Measurements from ENCODE around the gene NFRKB. TPM values are rescaled to one million over a fixed set of nuclear protein-coding genes. Genes with fewer than 3 reads are reported as not detected.

NFRKB gene
- total RNA-seq, 2 donors from 2014 or later: 29.6 to 34.8 TPM

GRCh38 chr11:129928923-129929692 is 33.7 kb upstream of the NFRKB start:
- peak overlapping the region; percentile 66 for H3K27ac Mint-ChIP-seq
- DNase-seq (no peak), ATAC-seq (replicated peaks in 1 of 2) (no peak)
- no peaks in the 10 kb centered on the region for H3K4me1 Mint-ChIP-seq (ENCODE audit: low read depth)
- no peaks in the 10 kb centered on the region for H3K27me3 Mint-ChIP-seq (ENCODE audit: low read depth)
- H3K9me3 Mint-ChIP-seq: no peaks in the 10 kb centered on the region
- peaks cover 0 to 6% of the 10 kb centered on the region in 2 donors for H3K36me3 Mint-ChIP-seq (ENCODE audit: insufficient read depth in 2 of 2)
- H3K4me3 Mint-ChIP-seq: no peak overlapping the region

GRCh38 chr11:129922674-129923073 is 27.3 kb upstream of the NFRKB start:
- H3K4me1 Mint-ChIP-seq (ENCODE audit: low read depth): peaks cover 9% of the 10 kb centered on the region
- DNase-seq (no peak), ATAC-seq (replicated peaks in 1 of 2) (no peak)
- peaks cover 0 to 7% of the 10 kb centered on the region in 2 donors for H3K36me3 Mint-ChIP-seq (ENCODE audit: insufficient read depth in 2 of 2)
- H3K9me3 Mint-ChIP-seq: no peaks in the 10 kb centered on the region
- no peak overlapping the region for H3K27ac Mint-ChIP-seq
- no peak overlapping the region for H3K4me3 Mint-ChIP-seq
- no peaks in the 10 kb centered on the region for H3K27me3 Mint-ChIP-seq (ENCODE audit: low read depth)

- Mint-ChIP-seq H3K36me3 (ENCODE audit: insufficient read depth in 2 of 2) (peaks cover 0 to 7% of the 10 kb centered on the region in 2 donors), H3K9me3 (no peaks in the 10 kb centered on the region), H3K4me1 (ENCODE audit: low read depth) (peaks cover 7% of the 10 kb centered on the region)
These were observed 23.0 kb upstream of the NFRKB start for GRCh38 chr11:129918361-129918760.

GRCh38 chr11:129917231-129917630 is 21.9 kb upstream of the NFRKB start:
- H3K27me3 Mint-ChIP-seq (ENCODE audit: low read depth): no peaks in the 10 kb centered on the region
- H3K27ac Mint-ChIP-seq: no peak overlapping the region
- DNase-seq (no peak), ATAC-seq (replicated peaks in 1 of 2) (no peak)
- peaks cover 4% of the 10 kb centered on the region for H3K4me1 Mint-ChIP-seq (ENCODE audit: low read depth)
- H3K4me3 Mint-ChIP-seq: no peak overlapping the region
- no peaks in the 10 kb centered on the region for H3K9me3 Mint-ChIP-seq
- peaks cover 0 to 1% of the 10 kb centered on the region in 2 donors for H3K36me3 Mint-ChIP-seq (ENCODE audit: insufficient read depth in 2 of 2)

More at GRCh38 chr11:129918361-129918760, 23.0 kb upstream of the NFRKB start:
- ATAC-seq (replicated peaks in 1 of 2) (no peak), DNase-seq (no peak)
- no peaks in the 10 kb centered on the region for H3K27me3 Mint-ChIP-seq (ENCODE audit: low read depth)
- H3K27ac Mint-ChIP-seq: no peak overlapping the region
- H3K4me3 Mint-ChIP-seq: no peak overlapping the region

GRCh38 chr11:129911298-129911697 is 15.9 kb upstream of the NFRKB start:
- Mint-ChIP-seq H3K36me3 (ENCODE audit: insufficient read depth in 2 of 2) (peaks cover 0 to 6% of the 10 kb centered on the region in 2 donors), H3K9me3 (no peaks in the 10 kb centered on the region), H3K27ac (peak overlapping the region; percentile 78), H3K4me3 (peak overlapping the region in 1 of 2 donors; percentile 1), H3K27me3 (ENCODE audit: low read depth) (no peaks in the 10 kb centered on the region), H3K4me1 (ENCODE audit: low read depth) (peaks cover 7% of the 10 kb centered on the region)
- ATAC-seq (replicated peaks in 1 of 2): no peak
- no peak for DNase-seq

- DNase-seq (no peak), ATAC-seq (replicated peaks in 1 of 2) (no peak)
- peaks cover 7% of the 10 kb centered on the region for H3K4me1 Mint-ChIP-seq (ENCODE audit: low read depth)
- no peak overlapping the region for H3K27ac Mint-ChIP-seq
- H3K36me3 Mint-ChIP-seq (ENCODE audit: insufficient read depth in 2 of 2): peaks cover 0 to 7% of the 10 kb centered on the region in 2 donors
- H3K9me3 Mint-ChIP-seq: no peaks in the 10 kb centered on the region
- no peaks in the 10 kb centered on the region for H3K27me3 Mint-ChIP-seq (ENCODE audit: low read depth)
- no peak overlapping the region for H3K4me3 Mint-ChIP-seq
These were observed 15.0 kb upstream of the NFRKB start for GRCh38 chr11:129910360-129910759.

GRCh38 chr11:129905402-129905801 is 10.0 kb upstream of the NFRKB start:
- H3K27me3 Mint-ChIP-seq (ENCODE audit: low read depth): no peaks in the 10 kb centered on the region
- peaks cover 0 to 13% of the 10 kb centered on the region in 2 donors for H3K36me3 Mint-ChIP-seq (ENCODE audit: insufficient read depth in 2 of 2)
- H3K4me3 Mint-ChIP-seq: no peak overlapping the region
- no peaks in the 10 kb centered on the region for H3K4me1 Mint-ChIP-seq (ENCODE audit: low read depth)
- ATAC-seq (replicated peaks in 1 of 2) (no peak), DNase-seq (no peak)
- H3K9me3 Mint-ChIP-seq: no peaks in the 10 kb centered on the region
- no peak overlapping the region for H3K27ac Mint-ChIP-seq

- H3K9me3 Mint-ChIP-seq: no peaks in the 10 kb centered on the region
- no peaks in the 10 kb centered on the region for H3K27me3 Mint-ChIP-seq (ENCODE audit: low read depth)
- peak overlapping the region; percentile 74 for H3K27ac Mint-ChIP-seq
- peak overlapping the region; percentile 92 to 93 for H3K4me3 Mint-ChIP-seq
- peaks cover 0 to 11% of the 10 kb centered on the region in 2 donors for H3K36me3 Mint-ChIP-seq (ENCODE audit: insufficient read depth in 2 of 2)
- no peak for ATAC-seq (replicated peaks in 1 of 2)
- no peak for DNase-seq
- peaks cover 36% of the 10 kb centered on the region for H3K4me1 Mint-ChIP-seq (ENCODE audit: low read depth)
These were observed 684 bp upstream of the NFRKB start for GRCh38 chr11:129896062-129896461.

GRCh38 chr11:129894278-129895125 is 876 bp downstream of the NFRKB start:
- ATAC-seq (replicated peaks in 1 of 2): peak in 1 of 2 donors; percentile 10
- peaks cover 45% of the 10 kb centered on the region for H3K4me1 Mint-ChIP-seq (ENCODE audit: low read depth)
- H3K4me3 Mint-ChIP-seq: peak overlapping the region; percentile 92 to 93
- no peaks in the 10 kb centered on the region for H3K27me3 Mint-ChIP-seq (ENCODE audit: low read depth)
- peak in 1 of 2 donors; percentile 9 for DNase-seq
- peaks cover 0 to 19% of the 10 kb centered on the region in 2 donors for H3K36me3 Mint-ChIP-seq (ENCODE audit: insufficient read depth in 2 of 2)
- peak overlapping the region; percentile 70 for H3K27ac Mint-ChIP-seq
- no peaks in the 10 kb centered on the region for H3K9me3 Mint-ChIP-seq

- peaks cover 10 to 51% of the 10 kb centered on the region in 2 donors for H3K36me3 Mint-ChIP-seq (ENCODE audit: insufficient read depth in 2 of 2)
- H3K9me3 Mint-ChIP-seq: no peaks in the 10 kb centered on the region
- peaks cover 32% of the 10 kb centered on the region for H3K4me1 Mint-ChIP-seq (ENCODE audit: low read depth)
- DNase-seq: no peak
- ATAC-seq (replicated peaks in 1 of 2): no peak
- peak overlapping the region; percentile 75 for H3K27ac Mint-ChIP-seq
- H3K27me3 Mint-ChIP-seq (ENCODE audit: low read depth): no peaks in the 10 kb centered on the region
- H3K4me3 Mint-ChIP-seq: no peak overlapping the region
These were observed 6.9 kb downstream of the NFRKB start for GRCh38 chr11:129888451-129888850.

- ATAC-seq (replicated peaks in 1 of 2) (no peak), DNase-seq (no peak)
- Mint-ChIP-seq H3K4me1 (ENCODE audit: low read depth) (peaks cover 22% of the 10 kb centered on the region), H3K36me3 (ENCODE audit: insufficient read depth in 2 of 2) (peaks cover 15 to 50% of the 10 kb centered on the region in 2 donors), H3K9me3 (no peaks in the 10 kb centered on the region), H3K27ac (no peak overlapping the region), H3K4me3 (no peak overlapping the region), H3K27me3 (ENCODE audit: low read depth) (no peaks in the 10 kb centered on the region)
These were observed 10.0 kb downstream of the NFRKB start for GRCh38 chr11:129885381-129885780.

- Mint-ChIP-seq H3K9me3 (no peaks in the 10 kb centered on the region), H3K4me1 (ENCODE audit: low read depth) (peaks cover 15% of the 10 kb centered on the region), H3K27me3 (ENCODE audit: low read depth) (no peaks in the 10 kb centered on the region), H3K4me3 (no peak overlapping the region), H3K27ac (no peak overlapping the region), H3K36me3 (ENCODE audit: insufficient read depth in 2 of 2) (peaks cover 19 to 48% of the 10 kb centered on the region in 2 donors)
- no peak for ATAC-seq (replicated peaks in 1 of 2)
- DNase-seq: no peak
These were observed 10.8 kb downstream of the NFRKB start for GRCh38 chr11:129884581-129884980.

GRCh38 chr11:129881570-129882170 is 13.7 kb downstream of the NFRKB start:
- no peaks in the 10 kb centered on the region for H3K9me3 Mint-ChIP-seq
- DNase-seq: peak; percentile 36 to 44
- no peak overlapping the region for H3K4me3 Mint-ChIP-seq
- no peaks in the 10 kb centered on the region for H3K4me1 Mint-ChIP-seq (ENCODE audit: low read depth)
- H3K27ac Mint-ChIP-seq: no peak overlapping the region
- no peaks in the 10 kb centered on the region for H3K27me3 Mint-ChIP-seq (ENCODE audit: low read depth)
- ATAC-seq (replicated peaks in 1 of 2): peak in 1 of 2 donors; percentile 48
- peaks cover 14 to 32% of the 10 kb centered on the region in 2 donors for H3K36me3 Mint-ChIP-seq (ENCODE audit: insufficient read depth in 2 of 2)

Measured in activated T-cell treated with anti-CD3 and anti-CD28 coated beads, Interleukin-2, amount 50 U/mL, for 72 hours (primary cell).